ENCODE results near the gene STAT4.

DNA sequence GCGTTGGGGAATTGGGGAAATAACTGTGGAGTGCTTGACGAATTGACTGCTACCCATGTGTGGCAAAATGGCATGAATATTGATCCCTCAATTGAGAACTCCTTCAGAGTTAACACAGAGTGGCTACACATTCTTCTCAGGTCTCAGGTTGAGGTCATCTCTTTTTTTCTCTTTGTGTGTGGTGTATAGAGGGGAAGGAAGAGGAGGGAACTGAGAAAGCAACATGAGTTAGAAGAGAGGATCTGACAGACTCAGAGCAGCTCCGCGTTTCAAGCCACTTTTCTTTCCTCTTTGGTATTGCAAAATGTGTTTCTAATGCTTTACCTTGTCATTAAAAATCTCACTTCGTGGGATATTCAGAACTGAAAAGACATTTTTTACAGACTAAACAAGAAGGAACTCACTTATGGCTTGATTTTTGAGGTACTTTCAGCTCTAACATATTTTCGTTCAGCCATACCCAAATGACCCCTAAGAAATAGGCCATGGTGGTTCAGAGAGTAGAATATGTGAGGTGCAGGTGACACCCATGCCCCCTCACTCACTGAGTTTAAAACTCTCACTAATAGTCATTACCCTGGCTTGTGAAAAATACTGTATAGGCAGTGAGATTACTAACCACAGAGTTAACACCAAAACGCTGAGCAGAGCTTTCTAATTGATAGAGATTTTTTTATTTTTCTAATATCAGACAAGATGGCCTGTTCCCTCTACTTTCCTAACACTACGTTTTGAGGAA, 22.5 kb downstream of the STAT4 start:
- TF ChIP-seq, protein P1, sequence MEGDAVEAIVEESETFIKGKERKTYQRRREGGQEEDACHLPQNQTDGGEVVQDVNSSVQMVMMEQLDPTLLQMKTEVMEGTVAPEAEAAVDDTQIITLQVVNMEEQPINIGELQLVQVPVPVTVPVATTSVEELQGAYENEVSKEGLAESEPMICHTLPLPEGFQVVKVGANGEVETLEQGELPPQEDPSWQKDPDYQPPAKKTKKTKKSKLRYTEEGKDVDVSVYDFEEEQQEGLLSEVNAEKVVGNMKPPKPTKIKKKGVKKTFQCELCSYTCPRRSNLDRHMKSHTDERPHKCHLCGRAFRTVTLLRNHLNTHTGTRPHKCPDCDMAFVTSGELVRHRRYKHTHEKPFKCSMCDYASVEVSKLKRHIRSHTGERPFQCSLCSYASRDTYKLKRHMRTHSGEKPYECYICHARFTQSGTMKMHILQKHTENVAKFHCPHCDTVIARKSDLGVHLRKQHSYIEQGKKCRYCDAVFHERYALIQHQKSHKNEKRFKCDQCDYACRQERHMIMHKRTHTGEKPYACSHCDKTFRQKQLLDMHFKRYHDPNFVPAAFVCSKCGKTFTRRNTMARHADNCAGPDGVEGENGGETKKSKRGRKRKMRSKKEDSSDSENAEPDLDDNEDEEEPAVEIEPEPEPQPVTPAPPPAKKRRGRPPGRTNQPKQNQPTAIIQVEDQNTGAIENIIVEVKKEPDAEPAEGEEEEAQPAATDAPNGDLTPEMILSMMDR (IDR thresholded peaks at IDR 0.05; ENCODE audit: low read depth, low read length, missing input control): no peak
- TF ChIP-seq, protein P2, sequence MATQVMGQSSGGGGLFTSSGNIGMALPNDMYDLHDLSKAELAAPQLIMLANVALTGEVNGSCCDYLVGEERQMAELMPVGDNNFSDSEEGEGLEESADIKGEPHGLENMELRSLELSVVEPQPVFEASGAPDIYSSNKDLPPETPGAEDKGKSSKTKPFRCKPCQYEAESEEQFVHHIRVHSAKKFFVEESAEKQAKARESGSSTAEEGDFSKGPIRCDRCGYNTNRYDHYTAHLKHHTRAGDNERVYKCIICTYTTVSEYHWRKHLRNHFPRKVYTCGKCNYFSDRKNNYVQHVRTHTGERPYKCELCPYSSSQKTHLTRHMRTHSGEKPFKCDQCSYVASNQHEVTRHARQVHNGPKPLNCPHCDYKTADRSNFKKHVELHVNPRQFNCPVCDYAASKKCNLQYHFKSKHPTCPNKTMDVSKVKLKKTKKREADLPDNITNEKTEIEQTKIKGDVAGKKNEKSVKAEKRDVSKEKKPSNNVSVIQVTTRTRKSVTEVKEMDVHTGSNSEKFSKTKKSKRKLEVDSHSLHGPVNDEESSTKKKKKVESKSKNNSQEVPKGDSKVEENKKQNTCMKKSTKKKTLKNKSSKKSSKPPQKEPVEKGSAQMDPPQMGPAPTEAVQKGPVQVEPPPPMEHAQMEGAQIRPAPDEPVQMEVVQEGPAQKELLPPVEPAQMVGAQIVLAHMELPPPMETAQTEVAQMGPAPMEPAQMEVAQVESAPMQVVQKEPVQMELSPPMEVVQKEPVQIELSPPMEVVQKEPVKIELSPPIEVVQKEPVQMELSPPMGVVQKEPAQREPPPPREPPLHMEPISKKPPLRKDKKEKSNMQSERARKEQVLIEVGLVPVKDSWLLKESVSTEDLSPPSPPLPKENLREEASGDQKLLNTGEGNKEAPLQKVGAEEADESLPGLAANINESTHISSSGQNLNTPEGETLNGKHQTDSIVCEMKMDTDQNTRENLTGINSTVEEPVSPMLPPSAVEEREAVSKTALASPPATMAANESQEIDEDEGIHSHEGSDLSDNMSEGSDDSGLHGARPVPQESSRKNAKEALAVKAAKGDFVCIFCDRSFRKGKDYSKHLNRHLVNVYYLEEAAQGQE (IDR thresholded peaks at IDR 0.05): no peak
- no peak for TF ChIP-seq SP1 (IDR thresholded peaks at IDR 0.05)
- no peak for TF ChIP-seq GABPA (IDR thresholded peaks at IDR 0.05 in 1 of 2, conservative IDR thresholded peaks at IDR 0.05 in 1 of 2)

Data from liver (tissue), 3 donors.